Activated CD4-positive, alpha-beta T cell treated with anti-CD3 and anti-CD28 coated beads for 36 hours (primary cell): ENCODE data around the gene CLIC4. TPM values are rescaled to one million over a fixed set of nuclear protein-coding genes. Genes with fewer than 3 reads are reported as not detected.

ENCODE experiments used
- ATAC-seq: fragments of 200-7000 bp; cut with Tn5 transposase; one replicate; pipeline ENCODE4 v1.10.0; 2021; ENCODE audit warnings: mild to moderate bottlenecking, moderate library complexity
- CTCF ChIA-PET: fragments of 350-600 bp; sonication (Branson Sonifier 250); formaldehyde crosslinking; loops from one replicate; lab custom pipeline; 2021; ENCODE audit warnings: antibody characterized with exemption; lab: Charles Lee
- POLR2A ChIA-PET: fragments of 350-600 bp; sonication (Branson Sonifier 250); formaldehyde crosslinking; loops from one replicate; lab custom pipeline; 2021; ENCODE audit warnings: antibody characterized with exemption, inconsistent platforms; lab: Charles Lee
- DNase-seq: peaks from one replicate; pipeline ENCODE4 v3.0.0-alpha.2; 2020
- H3K27ac Mint-ChIP-seq: one replicate; pipeline ENCODE4 v1.8.0; 2021; ENCODE audit warnings: mixed read lengths
- H3K27me3 Mint-ChIP-seq: one replicate; pipeline ENCODE4 v1.8.0; 2021; ENCODE audit warnings: mixed read lengths
- H3K36me3 Mint-ChIP-seq: one replicate; pipeline ENCODE4 v1.8.0; 2021; ENCODE audit warnings: low read depth, mixed read lengths
- H3K4me1 Mint-ChIP-seq: one replicate; pipeline ENCODE4 v1.8.0; 2021; ENCODE audit warnings: mixed read lengths
- H3K4me3 Mint-ChIP-seq: one replicate; pipeline ENCODE4 v1.8.0; 2021; ENCODE audit warnings: mild to moderate bottlenecking, moderate library complexity, mixed read lengths
- H3K9me3 Mint-ChIP-seq: one replicate; pipeline ENCODE4 v1.8.0; 2021; ENCODE audit warnings: low read depth, mixed read lengths
- intact Hi-C, 2 experiments: fragments of 100-400 bp; cut with DNase I in 1 of 2; cut with micrococcal nuclease in 1 of 2; formaldehyde crosslinking; loops; one replicate each; pipeline versions ENCODE4 v1.14.2 to v1.15.1; 2022 to 2024; cut with DNase I, micrococcal nuclease
- total RNA-seq, 2 experiments: library from RNA; stranded (reverse); gene quantifications; one replicate each; pipeline ENCODE4 v1.2.3, GENCODE V29; 2021

The CLIC4 gene
- total RNA-seq, 2 experiments from 2014 or later, result 29.8 to 33.1 TPM

DNA sequence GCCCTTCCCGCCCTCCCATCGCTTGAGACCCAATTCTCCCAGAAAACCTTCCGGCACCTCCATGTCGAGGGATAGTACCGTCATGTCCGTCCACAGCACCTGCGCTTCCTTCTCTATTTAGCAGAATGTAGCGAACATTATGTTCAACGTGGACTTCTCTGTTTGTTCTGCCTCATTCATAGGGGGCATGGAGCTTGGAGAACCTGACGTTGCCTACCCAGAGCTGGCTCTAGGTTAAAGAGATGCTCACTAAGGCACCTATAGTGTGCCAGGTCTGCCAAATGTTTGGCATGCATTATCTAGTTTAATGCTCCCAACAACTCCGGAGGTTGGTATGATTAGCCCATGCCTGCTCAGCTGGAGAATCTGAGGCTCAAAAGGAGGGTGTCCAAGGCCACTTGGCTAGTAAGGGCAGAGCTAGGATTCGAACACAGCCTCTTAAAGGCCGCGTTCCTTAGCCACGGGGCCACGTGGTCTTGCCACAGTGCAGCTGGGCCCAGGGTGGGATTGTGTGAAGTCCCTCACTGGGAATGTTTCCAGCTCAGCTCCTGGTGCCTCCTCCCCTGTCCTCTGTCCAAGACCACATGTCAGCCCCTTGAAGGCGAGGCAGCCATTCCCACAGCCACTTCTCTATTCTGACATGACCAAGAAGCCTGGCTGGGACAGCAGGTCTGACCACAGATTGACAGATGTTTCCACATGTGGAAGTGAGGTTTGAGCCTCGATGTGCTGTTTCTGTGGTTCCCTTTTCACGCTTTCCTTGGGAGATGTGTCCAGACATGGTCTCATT, 127.0 kb downstream of the CLIC4 start:
- CTCF ChIA-PET, result interaction anchor here (0.5 to 1.5 kb wide), 2 partner anchors 12 to 24 kb away, joined by 3 read pairs; no protein-coding TSS in a partner anchor
- Mint-ChIP-seq H3K36me3 (no peaks in the 10 kb centered on the region), H3K27me3 (peaks cover 8% of the 10 kb centered on the region), H3K9me3 (no peaks in the 10 kb centered on the region), H3K27ac (no peak overlapping the region), H3K4me3 (no peak overlapping the region), H3K4me1 (peaks cover 10% of the 10 kb centered on the region)
- no peak for DNase-seq
- POLR2A ChIA-PET, result interaction anchor here (0.6 kb wide), 1 partner anchor 329 kb away, joined by 3 read pairs; no protein-coding TSS in a partner anchor
- intact Hi-C loops, result no loop called here
- no peak for ATAC-seq

DNA sequence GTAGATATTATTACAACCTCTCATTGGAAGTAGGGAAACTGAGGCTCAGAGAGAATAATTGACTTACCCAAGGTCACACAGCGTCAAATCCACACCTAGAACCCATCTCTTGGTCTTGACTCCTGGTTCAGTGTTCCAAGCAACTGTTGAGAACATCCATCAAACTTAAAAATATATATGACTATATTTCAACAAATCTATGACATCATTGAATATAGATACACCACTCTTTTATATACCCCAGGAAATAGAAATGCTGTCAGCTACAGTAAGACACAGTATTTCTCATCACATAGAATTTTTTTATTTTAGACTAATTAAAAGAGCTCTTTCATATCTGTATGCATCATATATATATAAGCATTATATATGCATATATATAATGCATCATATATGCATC, 127.9 kb downstream of the CLIC4 start:
- Mint-ChIP-seq H3K36me3 (no peaks in the 10 kb centered on the region), H3K4me1 (peaks cover 10% of the 10 kb centered on the region), H3K27me3 (peaks cover 3% of the 10 kb centered on the region), H3K27ac (no peak overlapping the region), H3K4me3 (no peak overlapping the region), H3K9me3 (no peaks in the 10 kb centered on the region)
- ATAC-seq, result no peak
- intact Hi-C loops, result no loop called here
- no peak for DNase-seq
- CTCF ChIA-PET, result interaction anchor here (0.9 kb wide), 1 partner anchor 25 kb away, joined by 3 read pairs; no protein-coding TSS in a partner anchor
- POLR2A ChIA-PET, result no interaction called here

DNA sequence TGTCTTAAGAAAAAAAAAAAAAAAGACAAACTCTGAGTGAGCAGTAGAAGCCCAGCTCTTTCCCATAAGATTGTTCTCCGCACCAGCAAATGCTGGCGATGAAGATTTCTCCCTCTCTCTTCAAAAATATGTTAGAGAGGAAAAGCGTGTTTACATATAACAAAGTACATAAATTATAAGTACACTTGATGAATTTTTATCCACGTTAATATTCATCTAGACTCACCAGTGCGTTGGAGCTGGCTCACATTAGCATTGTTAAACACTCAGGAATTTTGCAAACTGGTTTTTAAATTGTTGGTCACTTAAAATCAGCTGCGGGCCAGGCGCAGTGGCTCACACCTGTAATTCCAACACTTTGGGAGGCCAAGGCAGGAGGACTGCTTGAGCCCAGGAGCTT, 128.8 kb downstream of the CLIC4 start:
- Mint-ChIP-seq H3K36me3 (no peaks in the 10 kb centered on the region), H3K4me3 (no peak overlapping the region), H3K4me1 (peaks cover 10% of the 10 kb centered on the region), H3K27ac (no peak overlapping the region), H3K9me3 (no peaks in the 10 kb centered on the region), H3K27me3 (peaks cover 3% of the 10 kb centered on the region)
- ATAC-seq, result no peak
- POLR2A ChIA-PET, result interaction anchor here (0.6 kb wide), 1 partner anchor 18 kb away, joined by 3 read pairs; no protein-coding TSS in a partner anchor
- intact Hi-C loops, result no loop called here
- CTCF ChIA-PET, result interaction anchor here (0.6 to 0.7 kb wide), 2 partner anchors 185 to 1124 kb away, joined by 3 to 4 read pairs; no protein-coding TSS in a partner anchor
- DNase-seq, result no peak

DNA sequence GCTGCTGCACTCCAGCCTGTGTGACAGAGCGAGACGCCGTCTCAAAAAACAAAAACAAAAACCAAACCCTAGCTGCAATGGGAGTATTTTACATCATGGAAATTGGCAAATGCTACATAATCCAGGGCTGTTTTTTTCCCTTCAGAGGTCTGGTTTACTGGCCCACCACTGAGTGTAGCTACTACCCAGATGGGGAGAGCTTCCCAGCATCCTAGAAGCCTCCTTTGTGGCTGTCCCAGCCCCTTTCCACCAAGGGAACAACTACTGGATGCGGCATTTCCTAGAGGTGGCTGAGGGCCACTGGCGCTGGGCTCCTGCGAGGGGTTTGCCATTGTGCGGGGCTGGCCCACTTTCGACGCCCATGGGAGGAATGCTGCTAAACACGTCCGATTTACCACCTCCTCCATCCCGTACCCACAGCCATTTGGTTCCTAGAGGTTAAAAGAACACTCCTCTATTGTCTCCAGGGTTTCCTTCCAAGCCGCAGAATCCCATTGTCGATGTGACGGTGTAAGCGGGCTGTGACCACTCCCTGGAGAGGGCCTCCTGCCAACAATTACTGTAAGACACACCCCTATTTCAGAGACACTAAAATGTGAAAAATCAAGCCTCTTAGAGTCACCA, 129.5 kb downstream of the CLIC4 start:
- Mint-ChIP-seq H3K4me1 (peaks cover 10% of the 10 kb centered on the region), H3K4me3 (no peak overlapping the region), H3K36me3 (no peaks in the 10 kb centered on the region), H3K27me3 (peaks cover 3% of the 10 kb centered on the region), H3K9me3 (no peaks in the 10 kb centered on the region), H3K27ac (no peak overlapping the region)
- ATAC-seq, result no peak
- POLR2A ChIA-PET, result no interaction called here
- CTCF ChIA-PET, result interaction anchor here (0.6 to 0.7 kb wide), 2 partner anchors 185 to 1125 kb away, joined by 3 to 4 read pairs; no protein-coding TSS in a partner anchor
- no peak for DNase-seq
- intact Hi-C loops, result no loop called here

GRCh38 chr1:24875257-24875656, 130.0 kb downstream of the CLIC4 start:
- Mint-ChIP-seq H3K27ac (no peak overlapping the region), H3K27me3 (peaks cover 3% of the 10 kb centered on the region), H3K4me1 (peaks cover 10% of the 10 kb centered on the region), H3K9me3 (no peaks in the 10 kb centered on the region), H3K36me3 (no peaks in the 10 kb centered on the region), H3K4me3 (no peak overlapping the region)
- ATAC-seq (no peak), DNase-seq (no peak)
- intact Hi-C loops, result no loop called here
- CTCF ChIA-PET, result no interaction called here
- POLR2A ChIA-PET, result no interaction called here

GRCh38 chr1:24875991-24876506, 130.8 kb downstream of the CLIC4 start:
- ChIA-PET CTCF (no interaction called here), POLR2A (no interaction called here)
- Mint-ChIP-seq H3K4me1 (peaks cover 3% of the 10 kb centered on the region), H3K36me3 (no peaks in the 10 kb centered on the region), H3K27me3 (peaks cover 3% of the 10 kb centered on the region), H3K27ac (no peak overlapping the region), H3K9me3 (no peaks in the 10 kb centered on the region), H3K4me3 (no peak overlapping the region)
- DNase-seq (no peak), ATAC-seq (no peak)
- intact Hi-C loops, result no loop called here

GRCh38 chr1:24878045-24878444, 132.8 kb downstream of the CLIC4 start:
- no peaks in the 10 kb centered on the region for H3K4me1 Mint-ChIP-seq
- no peak overlapping the region for H3K27ac Mint-ChIP-seq
- no peaks in the 10 kb centered on the region for H3K27me3 Mint-ChIP-seq
- POLR2A ChIA-PET, result no interaction called here
- no peak overlapping the region for H3K4me3 Mint-ChIP-seq
- peaks cover under 1% of the 10 kb centered on the region for H3K9me3 Mint-ChIP-seq
- ATAC-seq, result no peak
- H3K36me3 Mint-ChIP-seq, result no peaks in the 10 kb centered on the region
- intact Hi-C loops, result no loop called here
- DNase-seq, result no peak
- CTCF ChIA-PET, result no interaction called here

GRCh38 chr1:24878775-24879742, 133.8 kb downstream of the CLIC4 start:
- H3K9me3 Mint-ChIP-seq, result peaks cover 8% of the 10 kb centered on the region
- no peak for ATAC-seq
- no peak overlapping the region for H3K27ac Mint-ChIP-seq
- H3K4me3 Mint-ChIP-seq, result no peak overlapping the region
- no peaks in the 10 kb centered on the region for H3K27me3 Mint-ChIP-seq
- no peak for DNase-seq
- ChIA-PET CTCF (interaction anchor here (0.5 to 1.2 kb wide), 2 partner anchors 159 to 192 kb away, joined by 3 to 4 read pairs; no protein-coding TSS in a partner anchor), POLR2A (no interaction called here)
- intact Hi-C loops, result no loop called here
- no peaks in the 10 kb centered on the region for H3K36me3 Mint-ChIP-seq
- no peaks in the 10 kb centered on the region for H3K4me1 Mint-ChIP-seq

DNA sequence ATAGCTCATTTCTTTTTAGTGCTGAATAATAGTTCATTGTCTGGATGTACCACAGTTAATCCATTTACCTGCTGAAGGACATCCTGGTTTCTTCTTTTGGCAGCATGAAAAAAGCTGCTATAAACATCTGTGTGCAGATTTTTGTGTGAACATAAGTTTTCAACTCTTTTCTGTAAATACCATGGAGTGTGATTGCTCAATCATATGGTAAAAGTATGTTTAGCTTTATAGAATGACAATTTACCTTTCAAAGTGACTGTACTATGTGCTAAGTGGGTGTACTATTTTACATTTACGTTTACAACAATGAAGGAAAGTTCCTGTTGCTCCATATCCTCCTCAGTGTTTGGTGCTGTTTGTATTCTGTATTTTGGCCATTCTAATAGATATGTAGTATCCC, 135.8 kb downstream of the CLIC4 start:
- Mint-ChIP-seq H3K36me3 (no peaks in the 10 kb centered on the region), H3K9me3 (peaks cover 13% of the 10 kb centered on the region), H3K4me3 (no peak overlapping the region), H3K27ac (no peak overlapping the region), H3K27me3 (peaks cover 2% of the 10 kb centered on the region), H3K4me1 (no peaks in the 10 kb centered on the region)
- CTCF ChIA-PET, result interaction anchor here (0.6 kb wide), 1 partner anchor 877 kb away, joined by 3 read pairs; no protein-coding TSS in a partner anchor
- POLR2A ChIA-PET, result no interaction called here
- DNase-seq (no peak), ATAC-seq (no peak)
- intact Hi-C loops, result no loop called here

DNA sequence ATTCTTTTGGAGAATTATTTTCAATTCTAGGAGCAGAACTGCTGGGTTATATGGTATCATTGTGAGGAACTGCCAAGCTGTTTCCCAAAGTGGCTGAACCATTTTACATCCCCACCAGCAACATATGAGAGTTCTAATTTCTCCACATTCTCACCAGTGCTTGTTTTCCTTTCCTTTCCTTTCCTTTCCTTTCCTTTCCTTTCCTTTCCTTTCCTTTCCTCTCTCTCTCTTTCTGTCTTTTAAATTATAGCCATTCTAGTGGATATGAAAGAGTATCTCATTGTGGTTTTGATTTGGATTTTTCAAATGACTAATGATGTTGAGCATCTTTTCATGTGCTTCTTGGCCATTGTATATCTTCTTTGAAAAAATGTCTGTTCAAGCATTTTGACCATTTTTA, 139.5 kb downstream of the CLIC4 start:
- ChIA-PET CTCF (interaction anchor here (0.5 to 0.6 kb wide), 2 partner anchors 460 to 794 kb away, joined by 3 to 5 read pairs; no protein-coding TSS in a partner anchor), POLR2A (interaction anchor here (0.5 kb wide), 1 partner anchor 10 kb away, joined by 3 read pairs; no protein-coding TSS in a partner anchor)

More for the DNA sequence above, 139.5 kb downstream of the CLIC4 start:
- no peak overlapping the region for H3K27ac Mint-ChIP-seq
- no peak for DNase-seq
- no peaks in the 10 kb centered on the region for H3K4me1 Mint-ChIP-seq
- H3K36me3 Mint-ChIP-seq, result no peaks in the 10 kb centered on the region
- H3K9me3 Mint-ChIP-seq, result peaks cover 13% of the 10 kb centered on the region
- peaks cover 2% of the 10 kb centered on the region for H3K27me3 Mint-ChIP-seq
- ATAC-seq, result no peak
- intact Hi-C loops, result no loop called here
- no peak overlapping the region for H3K4me3 Mint-ChIP-seq
